Measurements from ENCODE around the gene C16orf95. TPM values are rescaled to one million over a fixed set of nuclear protein-coding genes. Genes with fewer than 3 reads are reported as not detected.

The C16orf95 gene
- total RNA-seq, 1 donor: 3.4 TPM

GRCh38 chr16:87253536-87253935 is 63.7 kb downstream of the C16orf95 start:
- no peak for TF ChIP-seq CTCF (IDR thresholded peaks at IDR 0.05; ENCODE audit: insufficient read depth, low read length)
- no peak overlapping the region for H3K4me3 ChIP-seq (ENCODE audit: low read depth, low read length)

More at GRCh38 chr16:87253536-87253935, 63.7 kb downstream of the C16orf95 start:
- DNase-seq (ENCODE audit: low read depth): no peak

Small RNA genes within 50 kb of the gene (small RNA-seq; reads per million reads assigned to genes)
- not detected for gene AC010531.2

Other genes starting within 250 kb of the C16orf95 start
- gene FBXO31, start 66.4 kb upstream of the C16orf95 start, total RNA-seq (ENCODE audit: low replicate concordance): 23.1 and 30.4 TPM in 2 replicates
- gene MAP1LC3B, start 74.9 kb upstream of the C16orf95 start, total RNA-seq (ENCODE audit: low replicate concordance): 22.2 and 54.9 TPM in 2 replicates
- gene ZCCHC14, start 175.6 kb upstream of the C16orf95 start, total RNA-seq (ENCODE audit: low replicate concordance): 17.1 and 24.5 TPM in 2 replicates

Data from fibroblast of the aortic adventitia (primary cell).